ENCODE results near the gene LENG1.

DNA sequence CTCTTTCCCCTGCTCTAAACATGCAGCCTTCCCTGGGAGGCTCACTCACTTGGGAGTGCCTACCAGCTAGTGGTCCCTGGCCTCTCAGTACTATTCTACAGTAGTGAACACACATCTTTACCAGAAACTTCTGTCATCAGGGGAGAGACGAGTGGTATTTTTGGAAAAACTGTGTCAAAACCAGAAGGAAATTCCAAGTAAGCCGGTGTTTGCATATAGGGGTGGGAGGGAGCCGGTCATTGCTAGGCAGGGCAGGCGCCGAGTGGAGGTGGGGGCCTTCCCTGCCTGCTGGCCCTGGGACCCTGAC lies 48.1 kb upstream of the LENG1 start:
- TF ChIP-seq, protein P1, sequence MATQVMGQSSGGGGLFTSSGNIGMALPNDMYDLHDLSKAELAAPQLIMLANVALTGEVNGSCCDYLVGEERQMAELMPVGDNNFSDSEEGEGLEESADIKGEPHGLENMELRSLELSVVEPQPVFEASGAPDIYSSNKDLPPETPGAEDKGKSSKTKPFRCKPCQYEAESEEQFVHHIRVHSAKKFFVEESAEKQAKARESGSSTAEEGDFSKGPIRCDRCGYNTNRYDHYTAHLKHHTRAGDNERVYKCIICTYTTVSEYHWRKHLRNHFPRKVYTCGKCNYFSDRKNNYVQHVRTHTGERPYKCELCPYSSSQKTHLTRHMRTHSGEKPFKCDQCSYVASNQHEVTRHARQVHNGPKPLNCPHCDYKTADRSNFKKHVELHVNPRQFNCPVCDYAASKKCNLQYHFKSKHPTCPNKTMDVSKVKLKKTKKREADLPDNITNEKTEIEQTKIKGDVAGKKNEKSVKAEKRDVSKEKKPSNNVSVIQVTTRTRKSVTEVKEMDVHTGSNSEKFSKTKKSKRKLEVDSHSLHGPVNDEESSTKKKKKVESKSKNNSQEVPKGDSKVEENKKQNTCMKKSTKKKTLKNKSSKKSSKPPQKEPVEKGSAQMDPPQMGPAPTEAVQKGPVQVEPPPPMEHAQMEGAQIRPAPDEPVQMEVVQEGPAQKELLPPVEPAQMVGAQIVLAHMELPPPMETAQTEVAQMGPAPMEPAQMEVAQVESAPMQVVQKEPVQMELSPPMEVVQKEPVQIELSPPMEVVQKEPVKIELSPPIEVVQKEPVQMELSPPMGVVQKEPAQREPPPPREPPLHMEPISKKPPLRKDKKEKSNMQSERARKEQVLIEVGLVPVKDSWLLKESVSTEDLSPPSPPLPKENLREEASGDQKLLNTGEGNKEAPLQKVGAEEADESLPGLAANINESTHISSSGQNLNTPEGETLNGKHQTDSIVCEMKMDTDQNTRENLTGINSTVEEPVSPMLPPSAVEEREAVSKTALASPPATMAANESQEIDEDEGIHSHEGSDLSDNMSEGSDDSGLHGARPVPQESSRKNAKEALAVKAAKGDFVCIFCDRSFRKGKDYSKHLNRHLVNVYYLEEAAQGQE (IDR thresholded peaks at IDR 0.05; ENCODE audit: borderline replicate concordance): no peak
- TF ChIP-seq POLR2AphosphoS5 (IDR thresholded peaks at IDR 0.05) (no peak), SMC3 (conservative IDR thresholded peaks at IDR 0.05; ENCODE audit: poor library complexity) (no peak), EZH2 (IDR thresholded peaks at IDR 0.05; ENCODE audit: borderline replicate concordance, insufficient read depth, low read length, poor library complexity, severe bottlenecking) (no peak), RAD21 (conservative IDR thresholded peaks at IDR 0.05) (no peak), EP300 (conservative IDR thresholded peaks at IDR 0.05; ENCODE audit: poor library complexity, severe bottlenecking) (no peak)
- TF ChIP-seq, protein P2, sequence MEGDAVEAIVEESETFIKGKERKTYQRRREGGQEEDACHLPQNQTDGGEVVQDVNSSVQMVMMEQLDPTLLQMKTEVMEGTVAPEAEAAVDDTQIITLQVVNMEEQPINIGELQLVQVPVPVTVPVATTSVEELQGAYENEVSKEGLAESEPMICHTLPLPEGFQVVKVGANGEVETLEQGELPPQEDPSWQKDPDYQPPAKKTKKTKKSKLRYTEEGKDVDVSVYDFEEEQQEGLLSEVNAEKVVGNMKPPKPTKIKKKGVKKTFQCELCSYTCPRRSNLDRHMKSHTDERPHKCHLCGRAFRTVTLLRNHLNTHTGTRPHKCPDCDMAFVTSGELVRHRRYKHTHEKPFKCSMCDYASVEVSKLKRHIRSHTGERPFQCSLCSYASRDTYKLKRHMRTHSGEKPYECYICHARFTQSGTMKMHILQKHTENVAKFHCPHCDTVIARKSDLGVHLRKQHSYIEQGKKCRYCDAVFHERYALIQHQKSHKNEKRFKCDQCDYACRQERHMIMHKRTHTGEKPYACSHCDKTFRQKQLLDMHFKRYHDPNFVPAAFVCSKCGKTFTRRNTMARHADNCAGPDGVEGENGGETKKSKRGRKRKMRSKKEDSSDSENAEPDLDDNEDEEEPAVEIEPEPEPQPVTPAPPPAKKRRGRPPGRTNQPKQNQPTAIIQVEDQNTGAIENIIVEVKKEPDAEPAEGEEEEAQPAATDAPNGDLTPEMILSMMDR (IDR thresholded peaks at IDR 0.05; ENCODE audit: poor library complexity, severe bottlenecking): no peak

Data from neural cell (in vitro differentiated cells).